Measurements from ENCODE around the gene GAA. TPM values are rescaled to one million over a fixed set of nuclear protein-coding genes. Genes with fewer than 3 reads are reported as not detected.

GAA gene
- polyA plus RNA-seq, 1 experiment: 5.7 TPM

GRCh38 chr17:80132906-80133625 is 31.7 kb downstream of the GAA start:
- H3K36me3 ChIP-seq (ENCODE audit: control insufficient read depth, insufficient read depth, low read length): peaks cover 25% of the 10 kb centered on the region
- CTCF ChIA-PET: interaction anchor here (1.0 kb wide), 1 partner anchor 11 kb away, joined by 3 read pairs; no protein-coding TSS in a partner anchor
- H3K4me3 ChIP-seq (ENCODE audit: low read depth, low read length): no peak overlapping the region

GRCh38 chr17:80133626-80133970 is 32.2 kb downstream of the GAA start:
- Histone ChIP-seq H3K36me3 (ENCODE audit: control insufficient read depth, insufficient read depth, low read length) (peaks cover 29% of the 10 kb centered on the region), H3K4me3 (ENCODE audit: low read depth, low read length) (no peak overlapping the region), H3K27me3 (ENCODE audit: control insufficient read depth, insufficient read depth, low read length) (no peaks in the 10 kb centered on the region)
- ChIA-PET POLR2A (no interaction called here), CTCF (no interaction called here)
- no peak for TF ChIP-seq CTCF (IDR thresholded peaks at IDR 0.05; ENCODE audit: insufficient read depth, low read depth, low read length)
- no peak for DNase-seq (ENCODE audit: low read depth)

More at GRCh38 chr17:80132906-80133625, 31.7 kb downstream of the GAA start:
- no peak for DNase-seq (ENCODE audit: low read depth)
- no peak for TF ChIP-seq CTCF (IDR thresholded peaks at IDR 0.05; ENCODE audit: insufficient read depth, low read depth, low read length)
- no peaks in the 10 kb centered on the region for H3K27me3 ChIP-seq (ENCODE audit: control insufficient read depth, insufficient read depth, low read length)
- POLR2A ChIA-PET: no interaction called here

- POLR2A ChIA-PET: no interaction called here
Measured at GRCh38 chr17:80137131-80137530, 35.8 kb downstream of the GAA start.

GRCh38 chr17:80138856-80139426 is 37.6 kb downstream of the GAA start:
- H3K4me3 ChIP-seq (ENCODE audit: low read depth, low read length): no peak overlapping the region
- no peaks in the 10 kb centered on the region for H3K27me3 ChIP-seq (ENCODE audit: control insufficient read depth, insufficient read depth, low read length)
- peaks cover 41% of the 10 kb centered on the region for H3K36me3 ChIP-seq (ENCODE audit: control insufficient read depth, insufficient read depth, low read length)
- ChIA-PET CTCF (interaction anchor here (1.2 kb wide), 1 partner anchor 38 kb away, joined by 3 read pairs; the partner anchor contains the start of gene GAA), POLR2A (no interaction called here)
- no peak for DNase-seq (ENCODE audit: low read depth)
- no peak for TF ChIP-seq CTCF (IDR thresholded peaks at IDR 0.05; ENCODE audit: insufficient read depth, low read depth, low read length)

More at GRCh38 chr17:80137131-80137530, 35.8 kb downstream of the GAA start:
- no peak for DNase-seq (ENCODE audit: low read depth)
- Histone ChIP-seq H3K27me3 (ENCODE audit: control insufficient read depth, insufficient read depth, low read length) (no peaks in the 10 kb centered on the region), H3K36me3 (ENCODE audit: control insufficient read depth, insufficient read depth, low read length) (peaks cover 36% of the 10 kb centered on the region), H3K4me3 (ENCODE audit: low read depth, low read length) (no peak overlapping the region)
- CTCF ChIA-PET: no interaction called here
- TF ChIP-seq CTCF (IDR thresholded peaks at IDR 0.05; ENCODE audit: insufficient read depth, low read depth, low read length): no peak

GRCh38 chr17:80141463-80142165 is 40.2 kb downstream of the GAA start:
- ChIA-PET CTCF (interaction anchor here (0.6 to 2.1 kb wide), 3 partner anchors 41 to 136 kb away, joined by 3 to 7 read pairs (median 3); partner anchors contain the start of gene GAA), POLR2A (no interaction called here)
- peaks cover 30% of the 10 kb centered on the region for H3K36me3 ChIP-seq (ENCODE audit: control insufficient read depth, insufficient read depth, low read length)
- DNase-seq (ENCODE audit: low read depth): no peak
- TF ChIP-seq CTCF (IDR thresholded peaks at IDR 0.05; ENCODE audit: insufficient read depth, low read depth, low read length): no peak
- H3K27me3 ChIP-seq (ENCODE audit: control insufficient read depth, insufficient read depth, low read length): no peaks in the 10 kb centered on the region
- H3K4me3 ChIP-seq (ENCODE audit: low read depth, low read length): no peak overlapping the region
